IPS-18c (cell line): ENCODE measurements around the gene FITM1.

Experiments
- H3K4me3 ChIP-seq: 2 replicates; pipeline ENCODE4 v1.7.0; 2013; ENCODE audit warnings: low read depth, mild to moderate bottlenecking, low read length, moderate library complexity; ENCODE audit not compliant: insufficient read depth
- H3K9me3 ChIP-seq: one replicate; pipeline ENCODE4 v1.6.1; 2013; ENCODE audit warnings: mild to moderate bottlenecking, low read length, moderate library complexity; ENCODE audit not compliant: control insufficient read depth, insufficient read depth

Gene FITM1

GRCh38 chr14:24113801-24114531 lies 16.5 kb upstream of the FITM1 start:
- Histone ChIP-seq H3K9me3 (no peaks in the 10 kb centered on the region), H3K4me3 (peak overlapping the region; percentile 98)

DNA sequence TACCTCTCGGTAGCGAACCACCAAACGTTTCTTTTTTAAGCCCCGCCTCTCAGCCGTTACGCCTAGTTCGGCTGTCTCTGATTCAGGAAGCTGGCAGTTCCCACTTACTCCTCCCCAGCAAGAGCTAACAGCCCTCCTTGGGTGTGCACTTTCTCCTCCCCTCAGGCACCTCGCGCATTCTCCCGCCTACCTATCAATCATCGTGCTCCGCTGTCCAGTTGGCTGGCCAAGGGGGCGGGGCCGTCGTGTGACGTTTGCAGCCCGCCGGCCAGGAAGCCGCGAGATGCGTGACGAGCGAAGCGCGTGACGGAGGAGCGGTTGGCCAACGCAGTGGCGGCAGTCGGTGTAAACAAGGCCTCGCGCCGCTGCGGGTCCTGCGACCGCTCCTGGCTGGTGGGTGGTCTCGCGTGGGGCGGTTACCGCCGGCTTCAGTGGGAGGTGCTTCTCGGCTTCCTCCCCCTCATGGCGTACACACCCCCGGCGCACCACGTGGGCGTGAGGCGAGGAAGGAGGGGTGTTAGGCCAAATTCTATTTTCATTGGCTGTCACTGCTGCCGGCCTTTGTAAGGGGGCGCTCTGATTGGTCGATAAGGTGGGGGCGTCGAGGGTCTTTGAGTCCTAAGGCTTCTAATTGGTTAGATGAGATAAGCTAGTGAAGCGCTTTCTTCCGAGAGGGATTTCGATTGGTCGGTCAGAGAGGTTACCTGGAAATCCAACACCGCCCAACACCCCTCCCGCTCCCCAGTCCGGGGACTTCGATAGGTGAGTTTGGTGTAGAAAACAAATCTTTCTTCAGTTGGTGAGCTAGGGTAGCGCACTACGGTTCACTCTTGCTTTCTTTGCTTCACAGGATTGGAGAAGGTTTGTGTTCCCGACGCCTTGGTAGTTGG lies 15.7 kb upstream of the FITM1 start, which contains the start of the genes DCAF11 and NRL:
DCAF11 (plus strand) TSS at position 246 of the 890 bp plus-strand sequence. CDS start 818 bp downstream, outside the sequence.
NRL (minus strand) TSS at position 418 of the 890 bp plus-strand sequence. CDS start 32,101 bp downstream, outside the sequence.
- H3K4me3 ChIP-seq, result peak within 1 kb of the TSS; percentile 98
- H3K9me3 ChIP-seq, result no peaks in the 10 kb centered on the region

- H3K9me3 ChIP-seq, result no peaks in the 10 kb centered on the region
- H3K4me3 ChIP-seq, result peak overlapping the region; percentile 98
These were observed 14.9 kb upstream of the FITM1 start for GRCh38 chr14:24115422-24116127.

DNA sequence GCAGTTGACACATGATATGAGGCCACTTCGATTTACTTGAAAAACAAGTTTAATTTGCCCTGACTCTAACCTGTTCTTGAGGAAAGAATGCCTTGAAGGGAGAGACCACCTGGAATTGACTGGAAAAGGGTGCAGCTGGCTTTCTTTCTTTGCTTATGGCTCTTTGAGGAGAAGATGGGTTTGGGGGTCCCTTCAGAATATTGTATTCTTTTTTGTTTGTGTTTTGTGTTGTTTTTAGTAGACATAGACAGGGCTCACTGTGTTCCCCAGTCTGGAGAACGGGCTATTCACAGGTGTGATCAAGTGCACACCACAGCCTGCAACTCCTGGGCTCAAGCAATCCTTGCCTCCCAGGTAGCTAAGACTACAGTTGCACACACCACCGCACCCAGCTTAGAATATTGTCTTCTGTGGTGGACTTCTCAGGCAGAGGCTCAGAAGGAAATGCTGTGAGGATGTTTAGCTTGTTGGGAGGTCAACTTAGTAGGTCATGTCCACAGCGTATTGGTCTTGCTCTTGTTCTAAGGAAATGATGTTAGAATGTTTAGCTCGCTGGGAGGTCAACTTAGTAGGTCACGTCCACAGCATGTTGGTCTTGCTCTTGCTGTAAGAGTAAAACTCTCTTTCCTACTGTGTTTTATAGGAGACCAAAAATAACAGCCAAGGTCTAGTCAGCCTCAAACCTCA lies 14.2 kb upstream of the FITM1 start:
- 0 out of 2 replicates have a peak overlapping the region, but pooled peaks have one; percentile 21 for H3K4me3 ChIP-seq
- no peaks in the 10 kb centered on the region for H3K9me3 ChIP-seq

GRCh38 chr14:24117179-24117578 lies 13.3 kb upstream of the FITM1 start:
- H3K4me3 ChIP-seq, result no peak overlapping the region

GRCh38 chr14:24119691-24120090 lies 10.8 kb upstream of the FITM1 start:
- H3K4me3 ChIP-seq, result no peak overlapping the region
- no peaks in the 10 kb centered on the region for H3K9me3 ChIP-seq

More at GRCh38 chr14:24117179-24117578, 13.3 kb upstream of the FITM1 start:
- H3K9me3 ChIP-seq, result no peaks in the 10 kb centered on the region

- Histone ChIP-seq H3K4me3 (no peak overlapping the region), H3K9me3 (no peaks in the 10 kb centered on the region)
These were observed 9.2 kb upstream of the FITM1 start for GRCh38 chr14:24121210-24121609.

DNA sequence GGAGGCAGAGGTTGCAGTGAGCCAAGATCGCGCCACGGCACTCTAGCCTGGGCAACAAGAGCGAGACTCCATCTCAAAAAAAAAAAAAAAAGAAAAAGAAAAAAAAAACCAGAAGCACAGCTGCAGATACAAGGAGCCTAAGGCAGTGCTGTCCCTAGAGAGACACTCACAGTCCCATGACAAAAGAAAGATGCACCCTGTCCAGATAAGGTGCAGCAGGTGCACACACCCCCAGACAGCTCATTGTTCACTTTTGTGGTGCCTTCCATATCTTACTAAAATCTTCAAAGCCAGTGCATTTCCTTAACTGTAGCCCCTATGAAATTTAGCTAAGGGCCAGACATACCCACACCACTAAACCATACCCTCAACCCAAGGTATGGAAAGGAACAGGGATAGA lies 8.0 kb upstream of the FITM1 start:
- no peak overlapping the region for H3K4me3 ChIP-seq
- H3K9me3 ChIP-seq, result no peaks in the 10 kb centered on the region

DNA sequence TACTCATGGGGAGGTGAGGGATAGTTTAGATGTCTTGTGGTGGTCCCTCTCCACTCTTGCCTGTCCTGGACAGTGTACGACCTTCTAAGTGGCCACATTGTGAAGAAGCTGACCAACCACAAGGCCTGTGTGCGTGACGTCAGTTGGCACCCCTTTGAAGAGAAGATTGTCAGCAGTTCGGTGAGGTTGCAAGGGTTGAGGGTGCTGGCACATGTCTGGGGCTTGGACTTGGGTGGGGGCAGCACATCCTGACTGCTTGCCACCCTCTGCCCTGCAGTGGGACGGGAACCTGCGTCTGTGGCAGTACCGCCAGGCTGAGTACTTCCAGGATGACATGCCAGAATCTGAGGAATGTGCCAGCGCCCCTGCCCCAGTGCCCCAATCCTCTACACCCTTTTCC lies 7.6 kb upstream of the FITM1 start:
- Histone ChIP-seq H3K9me3 (no peaks in the 10 kb centered on the region), H3K4me3 (no peak overlapping the region)

DNA sequence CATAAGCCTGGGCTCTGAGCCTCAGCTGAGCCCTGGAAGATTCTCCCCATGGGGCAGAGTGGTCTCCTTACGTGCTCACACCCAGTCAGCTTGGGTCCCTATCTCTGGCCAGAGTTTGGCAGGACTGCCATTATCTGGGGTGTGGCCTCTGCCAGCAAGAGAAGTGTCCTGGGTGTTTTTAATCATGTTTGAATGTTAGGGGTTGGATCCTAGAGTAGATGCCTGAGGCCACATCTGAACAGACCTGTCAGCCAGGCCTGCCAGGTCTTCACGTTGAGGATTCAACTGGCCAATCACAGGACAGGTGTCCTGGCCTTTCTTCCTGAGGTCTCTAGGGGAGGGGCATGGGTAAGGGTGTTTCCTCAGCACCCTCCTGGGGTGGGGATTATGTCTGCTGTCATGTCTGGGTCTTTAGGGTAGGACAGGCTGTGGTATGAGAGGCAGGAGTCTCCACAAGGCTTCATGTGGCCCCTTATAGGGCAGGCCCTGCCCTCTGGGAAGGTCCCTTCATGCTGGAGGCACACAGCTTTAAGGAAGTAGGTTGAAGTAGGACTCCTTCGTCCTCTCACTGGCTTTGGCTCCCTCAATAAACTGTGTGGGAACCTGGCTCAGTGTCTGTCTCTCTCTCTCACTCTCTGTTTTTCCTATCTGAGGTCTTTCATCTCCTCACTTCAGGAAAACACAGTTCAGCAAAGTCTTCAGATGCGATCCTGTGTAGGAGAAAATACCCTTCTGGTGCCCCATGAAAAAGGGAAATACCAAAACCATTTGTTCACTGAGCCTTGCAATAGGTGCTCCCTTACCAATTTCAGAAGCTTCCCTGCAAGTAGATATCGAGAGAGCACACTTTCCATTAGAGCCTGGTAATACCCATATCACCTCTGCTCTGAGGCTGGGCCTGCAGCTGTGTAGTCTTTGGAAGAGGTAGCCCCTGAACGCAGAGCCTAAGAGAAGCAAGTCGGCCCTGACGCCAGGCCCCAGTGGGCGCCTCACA lies 6.7 kb upstream of the FITM1 start:
- no peaks in the 10 kb centered on the region for H3K9me3 ChIP-seq
- no peak overlapping the region for H3K4me3 ChIP-seq

DNA sequence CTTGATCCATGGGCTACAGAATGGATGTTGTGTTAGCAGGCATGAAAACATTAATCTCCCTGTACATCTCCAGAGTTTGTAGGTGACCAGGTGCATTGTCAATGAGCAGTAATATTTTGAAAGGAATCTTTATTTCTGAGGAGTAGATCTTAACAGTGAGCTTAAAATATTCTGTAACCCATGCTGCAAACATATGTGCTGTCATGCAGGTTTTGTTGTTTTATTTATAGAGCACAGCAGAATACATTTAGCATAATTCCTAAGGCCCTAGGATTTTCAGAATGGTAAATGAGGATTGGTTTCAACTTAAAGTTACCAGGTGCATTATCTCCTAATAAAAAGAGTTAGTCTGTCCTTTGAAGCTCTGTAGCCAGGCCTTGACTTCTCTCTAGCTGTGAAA lies 3.5 kb upstream of the FITM1 start:
- H3K4me3 ChIP-seq, result no peak overlapping the region
- H3K9me3 ChIP-seq, result no peaks in the 10 kb centered on the region

GRCh38 chr14:24127673-24128072 lies 2.8 kb upstream of the FITM1 start:
- Histone ChIP-seq H3K9me3 (no peaks in the 10 kb centered on the region), H3K4me3 (no peak overlapping the region)

DNA sequence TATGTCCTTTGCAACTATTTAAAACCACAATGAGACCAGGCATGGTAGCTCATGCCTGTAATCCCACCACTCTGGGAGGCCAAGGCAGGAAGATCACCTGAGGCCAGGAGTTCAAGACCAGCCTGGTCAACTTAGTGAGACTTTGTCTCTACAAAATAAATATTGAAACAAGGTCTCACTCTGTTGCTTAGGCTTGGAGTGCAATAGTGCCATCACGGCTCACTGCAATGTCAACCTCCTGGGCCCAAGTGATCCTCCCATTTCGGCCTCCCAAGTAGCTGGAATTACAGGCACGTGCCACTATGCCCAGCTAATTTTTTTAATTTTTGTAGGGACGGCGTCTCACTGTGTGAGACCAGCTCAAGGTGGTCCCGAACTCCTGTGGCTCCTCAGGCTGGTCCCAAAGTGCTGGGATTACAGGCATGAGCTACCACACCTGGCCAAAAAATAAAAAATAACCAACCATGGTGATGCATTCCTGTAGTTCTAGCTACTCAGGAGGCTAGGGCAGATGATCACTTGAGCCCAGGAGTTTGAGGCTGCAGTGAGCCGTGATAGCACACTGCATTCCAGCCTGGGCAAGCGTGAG lies 955 bp upstream of the FITM1 start:
- no peaks in the 10 kb centered on the region for H3K9me3 ChIP-seq

DNA sequence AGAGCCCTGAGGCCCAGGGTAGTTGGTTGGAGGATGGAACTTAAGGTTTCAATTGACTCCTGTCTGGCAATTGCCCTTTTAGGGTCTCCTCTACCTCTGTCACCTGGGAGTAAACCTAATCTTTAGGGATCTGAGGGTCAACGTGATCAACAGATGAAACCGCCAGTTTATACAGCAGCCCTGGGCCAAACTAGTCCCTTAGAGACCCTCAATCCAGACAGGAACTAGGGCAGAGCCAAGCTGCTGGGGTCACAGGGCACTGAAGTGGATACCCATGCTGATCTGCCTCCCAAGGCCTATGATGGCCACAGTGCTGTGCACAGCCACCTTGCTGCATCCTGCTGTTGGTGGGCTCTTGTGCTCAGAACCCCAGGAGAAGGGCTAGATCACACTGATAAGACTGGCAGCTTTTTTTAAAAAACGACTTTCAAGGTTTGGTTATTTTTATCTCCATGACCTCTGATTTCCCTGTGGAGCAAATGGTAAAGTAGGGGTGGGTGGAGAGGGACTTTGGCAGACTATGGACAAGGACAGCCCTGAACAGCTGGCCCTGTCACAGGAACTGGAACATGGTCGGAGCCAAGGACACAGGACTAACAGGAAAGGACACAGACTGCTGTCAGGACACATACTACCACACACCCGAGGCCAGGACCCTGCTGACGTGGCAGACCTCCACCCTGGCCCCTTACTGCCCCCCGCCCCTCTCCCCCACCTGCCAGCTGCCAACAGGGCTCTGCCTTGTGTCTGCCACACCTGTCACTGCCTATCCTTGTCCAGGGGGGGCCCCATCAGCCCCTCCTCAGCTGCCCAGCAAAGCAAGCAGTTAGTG lies 474 bp downstream of the FITM1 start:
- H3K4me3 ChIP-seq, result no peak overlapping the region
- H3K9me3 ChIP-seq, result no peaks in the 10 kb centered on the region

More for the DNA sequence above, 955 bp upstream of the FITM1 start:
- H3K4me3 ChIP-seq, result no peak overlapping the region

DNA sequence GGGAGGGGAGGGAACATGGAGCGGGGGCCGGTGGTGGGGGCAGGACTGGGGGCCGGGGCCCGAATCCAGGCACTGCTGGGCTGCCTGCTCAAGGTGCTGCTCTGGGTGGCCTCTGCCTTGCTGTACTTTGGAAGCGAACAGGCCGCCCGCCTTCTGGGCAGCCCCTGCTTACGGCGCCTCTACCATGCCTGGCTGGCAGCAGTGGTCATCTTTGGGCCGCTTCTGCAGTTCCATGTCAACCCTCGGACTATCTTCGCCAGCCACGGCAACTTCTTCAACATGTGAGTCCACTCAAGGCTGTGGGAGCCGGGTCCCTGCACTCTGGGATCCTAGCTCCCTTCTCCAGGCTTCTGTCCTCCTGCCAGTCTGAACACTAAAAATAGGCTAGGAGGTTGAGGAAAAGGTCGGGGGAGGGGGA lies 1.1 kb downstream of the FITM1 start:
- no peak overlapping the region for H3K4me3 ChIP-seq
- H3K9me3 ChIP-seq, result no peaks in the 10 kb centered on the region
